Trophoblast cell (in vitro differentiated cells and primary cell): ENCODE data around the gene DLG4.

Experiments
- DNase-seq, 2 donors: peaks; one replicate each; pipeline ENCODE4 v3.0.0-alpha.2; 2016
- H2AFZ ChIP-seq: 2 replicates; pipeline ENCODE4 v1.6.1; 2013; ENCODE audit warnings: low read length, moderate library complexity, mild to moderate bottlenecking; ENCODE audit not compliant: insufficient read depth, poor library complexity
- H2AK5ac ChIP-seq: 2 replicates; pipeline ENCODE4 v1.6.1; 2013; ENCODE audit warnings: mild to moderate bottlenecking, low read length
- H2BK120ac ChIP-seq: 2 replicates; pipeline ENCODE4 v1.6.1; 2013; ENCODE audit warnings: low read length, mild to moderate bottlenecking, moderate library complexity; ENCODE audit not compliant: insufficient read depth, poor library complexity
- H2BK12ac ChIP-seq: 2 replicates; pipeline ENCODE4 v1.6.1; 2013; ENCODE audit warnings: mild to moderate bottlenecking, low read length, moderate library complexity
- H2BK5ac ChIP-seq: 2 replicates; pipeline ENCODE4 v1.6.1; 2013; ENCODE audit warnings: low read length, low read depth, moderate library complexity, mild to moderate bottlenecking; ENCODE audit not compliant: poor library complexity
- H3K14ac ChIP-seq: 2 replicates; pipeline ENCODE4 v1.6.1; 2013; ENCODE audit warnings: mild to moderate bottlenecking, low read length
- H3K18ac ChIP-seq: 2 replicates; pipeline ENCODE4 v1.6.1; 2013; ENCODE audit warnings: mild to moderate bottlenecking, low read length
- H3K23ac ChIP-seq: 2 replicates; pipeline ENCODE4 v1.6.1; 2013; ENCODE audit warnings: low read length
- H3K27ac ChIP-seq: 2 replicates; pipeline ENCODE4 v1.5.1; 2013; ENCODE audit warnings: low read depth, mild to moderate bottlenecking, inconsistent platforms, low read length, moderate library complexity
- H3K27me3 ChIP-seq: 2 replicates; pipeline ENCODE4 v1.6.1; 2013; ENCODE audit warnings: inconsistent platforms, mild to moderate bottlenecking, low read length, moderate library complexity; ENCODE audit not compliant: insufficient read depth
- H3K36me3 ChIP-seq, 2 experiments: 1 replicate in 1 of 2; 2 replicates in 1 of 2; pipeline ENCODE4 v1.6.1; 2013; ENCODE audit warnings: low read length in 2 of 2, mild to moderate bottlenecking in 2 of 2, moderate library complexity in 1 of 2; ENCODE audit not compliant: insufficient read depth in 2 of 2, control insufficient read depth in 1 of 2
- H3K4ac ChIP-seq: 2 replicates; pipeline ENCODE4 v1.6.1; 2013; ENCODE audit warnings: low read depth, mild to moderate bottlenecking, low read length, moderate library complexity
- H3K4me1 ChIP-seq, 2 experiments: 1 replicate in 1 of 2; 2 replicates in 1 of 2; pipeline ENCODE4 v1.6.1; 2013; ENCODE audit warnings: low read length in 2 of 2, mild to moderate bottlenecking in 2 of 2, moderate library complexity in 1 of 2; ENCODE audit not compliant: insufficient read depth in 2 of 2, control insufficient read depth in 1 of 2
- H3K4me2 ChIP-seq: 2 replicates; pipeline ENCODE4 v1.6.1; 2013; ENCODE audit warnings: inconsistent platforms, mild to moderate bottlenecking, low read length, moderate library complexity
- H3K4me3 ChIP-seq: 2 replicates; pipeline ENCODE4 v1.5.1; 2013; ENCODE audit warnings: mild to moderate bottlenecking, low read depth, low read length, inconsistent platforms
- H3K79me1 ChIP-seq: one replicate; pipeline ENCODE4 v1.6.1; 2013; ENCODE audit warnings: low read length
- H3K79me2 ChIP-seq: 2 replicates; pipeline ENCODE4 v1.6.1; 2013; ENCODE audit warnings: low read length, mild to moderate bottlenecking; ENCODE audit not compliant: control insufficient read depth, insufficient read depth, poor library complexity
- H3K9ac ChIP-seq: 2 replicates; pipeline ENCODE4 v1.6.1; 2013; ENCODE audit warnings: mild to moderate bottlenecking, low read length
- H3K9me3 ChIP-seq: 2 replicates; pipeline ENCODE4 v1.6.1; 2013; ENCODE audit warnings: low read depth, mild to moderate bottlenecking, control low read depth, inconsistent platforms, low read length; ENCODE audit not compliant: insufficient read depth
- H4K12ac ChIP-seq: 2 replicates; pipeline ENCODE4 v1.6.1; 2013; ENCODE audit warnings: low read depth, mild to moderate bottlenecking, low read length, moderate library complexity
- H4K8ac ChIP-seq: 2 replicates; pipeline ENCODE4 v1.6.1; 2013; ENCODE audit warnings: low read depth, mild to moderate bottlenecking, low read length, moderate library complexity
- H4K91ac ChIP-seq: one replicate; pipeline ENCODE4 v1.6.1; 2013; ENCODE audit warnings: low read depth, mild to moderate bottlenecking, low read length, moderate library complexity
- WGBS: extraction: QIAGEN DNeasy Blood & Tissue Kit; methylation state at CpG from one replicate; pipeline ENCODE4 v1.1.7; 2013; ENCODE audit warnings: missing lambda C conversion rate; ENCODE audit not compliant: insufficient read length, insufficient coverage; ENCODE audit errors: extremely low coverage; 5-methylcytosine and 5-hydroxymethylcytosine counted together

Gene DLG4

GRCh38 chr17:7204336-7204735 lies 15.3 kb downstream of the DLG4 start:
- DNase-seq = no peak
- Histone ChIP-seq H3K18ac (no peak overlapping the region), H3K27ac (no peak overlapping the region)

GRCh38 chr17:7203391-7203790 lies 16.2 kb downstream of the DLG4 start:
- H2BK12ac ChIP-seq = no peak overlapping the region
- H3K9ac ChIP-seq = no peak overlapping the region
- H2BK120ac ChIP-seq = no peak overlapping the region
- H3K14ac ChIP-seq = no peak overlapping the region
- peaks cover 2% of the 10 kb centered on the region for H3K79me1 ChIP-seq
- no CpG with 5 or more reads among the region's 16 CpGs for WGBS
- H3K4me3 ChIP-seq = no peak overlapping the region
- H2AFZ ChIP-seq = no peak overlapping the region
- H3K9me3 ChIP-seq = peaks cover 4% of the 10 kb centered on the region
- H2AK5ac ChIP-seq = no peak overlapping the region
- H3K79me2 ChIP-seq = no peaks in the 10 kb centered on the region
- peaks cover 6 to 8% of the 10 kb centered on the region in 2 experiments for H3K4me1 ChIP-seq
- H4K12ac ChIP-seq = no peak overlapping the region
- H3K36me3 ChIP-seq = peaks cover 17 to 18% of the 10 kb centered on the region in 2 experiments
- H4K91ac ChIP-seq = no peak overlapping the region
- no peak overlapping the region for H3K4me2 ChIP-seq
- H3K23ac ChIP-seq = no peak overlapping the region
- no peak overlapping the region for H3K18ac ChIP-seq
- H4K8ac ChIP-seq = no peak overlapping the region
- H2BK5ac ChIP-seq = no peak overlapping the region
- no peak overlapping the region for H3K27ac ChIP-seq
- H3K4ac ChIP-seq = no peak overlapping the region
- no peaks in the 10 kb centered on the region for H3K27me3 ChIP-seq
- no peak for DNase-seq

More at GRCh38 chr17:7204336-7204735, 15.3 kb downstream of the DLG4 start:
- Histone ChIP-seq H3K4me3 (no peak overlapping the region), H4K12ac (no peak overlapping the region), H3K9ac (no peak overlapping the region), H4K8ac (no peak overlapping the region), H3K36me3 (peaks cover 17 to 18% of the 10 kb centered on the region in 2 experiments), H3K79me1 (peaks cover 2% of the 10 kb centered on the region), H3K23ac (no peak overlapping the region), H2AK5ac (peak overlapping the region; percentile 33), H3K79me2 (no peaks in the 10 kb centered on the region), H3K9me3 (peaks cover 4% of the 10 kb centered on the region), H4K91ac (no peak overlapping the region), H2BK120ac (no peak overlapping the region), H3K4ac (no peak overlapping the region), H3K27me3 (no peaks in the 10 kb centered on the region), H3K14ac (no peak overlapping the region), H2BK5ac (no peak overlapping the region), H2BK12ac (no peak overlapping the region), H2AFZ (no peak overlapping the region), H3K4me1 (peaks cover 10 to 14% of the 10 kb centered on the region in 2 experiments), H3K4me2 (peak overlapping the region; percentile 54)
- WGBS = no CpG with 5 or more reads among the region's 15 CpGs

- H3K4me3 ChIP-seq = no peak overlapping the region
- no peak overlapping the region for H4K91ac ChIP-seq
- H3K27me3 ChIP-seq = no peaks in the 10 kb centered on the region
- no peak overlapping the region for H3K4me2 ChIP-seq
- no peak overlapping the region for H3K27ac ChIP-seq
- no peak overlapping the region for H3K23ac ChIP-seq
- no peaks in the 10 kb centered on the region for H3K79me2 ChIP-seq
- no peak overlapping the region for H4K8ac ChIP-seq
- DNase-seq = no peak
- no peak overlapping the region for H4K12ac ChIP-seq
- no peaks in the 10 kb centered on the region for H3K9me3 ChIP-seq
- no peak overlapping the region for H2BK12ac ChIP-seq
- no peaks in the 10 kb centered on the region for H3K4me1 ChIP-seq
- H2BK120ac ChIP-seq = no peak overlapping the region
- no peak overlapping the region for H2AFZ ChIP-seq
- H3K4ac ChIP-seq = no peak overlapping the region
- H3K14ac ChIP-seq = no peak overlapping the region
- H3K9ac ChIP-seq = no peak overlapping the region
- H3K36me3 ChIP-seq = peaks cover 40 to 46% of the 10 kb centered on the region in 2 experiments
- no peak overlapping the region for H2AK5ac ChIP-seq
- H3K79me1 ChIP-seq = no peaks in the 10 kb centered on the region
- H2BK5ac ChIP-seq = no peak overlapping the region
- H3K18ac ChIP-seq = no peak overlapping the region
- WGBS = no CpG with 5 or more reads among the region's 22 CpGs
Measured at GRCh38 chr17:7196651-7197401, 22.8 kb downstream of the DLG4 start.

GRCh38 chr17:7195971-7196370 lies 23.7 kb downstream of the DLG4 start:
- no peaks in the 10 kb centered on the region for H3K79me2 ChIP-seq
- no CpG with 5 or more reads among the region's 12 CpGs for WGBS
- no peaks in the 10 kb centered on the region for H3K79me1 ChIP-seq
- no peak overlapping the region for H3K18ac ChIP-seq
- no peak overlapping the region for H3K9ac ChIP-seq
- H3K27ac ChIP-seq = no peak overlapping the region
- H2BK5ac ChIP-seq = no peak overlapping the region
- DNase-seq = no peak
- H3K4me2 ChIP-seq = no peak overlapping the region
- no peak overlapping the region for H2BK12ac ChIP-seq
- no peak overlapping the region for H2BK120ac ChIP-seq
- H3K36me3 ChIP-seq = peaks cover 46 to 48% of the 10 kb centered on the region in 2 experiments
- no peak overlapping the region for H2AK5ac ChIP-seq
- H3K27me3 ChIP-seq = no peaks in the 10 kb centered on the region
- no peak overlapping the region for H4K8ac ChIP-seq
- no peaks in the 10 kb centered on the region for H3K4me1 ChIP-seq
- no peak overlapping the region for H4K91ac ChIP-seq
- no peak overlapping the region for H3K23ac ChIP-seq
- no peak overlapping the region for H4K12ac ChIP-seq
- H3K14ac ChIP-seq = no peak overlapping the region
- no peak overlapping the region for H2AFZ ChIP-seq
- H3K4me3 ChIP-seq = no peak overlapping the region
- no peak overlapping the region for H3K4ac ChIP-seq
- no peaks in the 10 kb centered on the region for H3K9me3 ChIP-seq
